Naive thymus-derived CD4-positive, alpha-beta T cell (primary cell): ENCODE data around the gene OPN5. TPM values are rescaled to one million over a fixed set of nuclear protein-coding genes. Genes with fewer than 3 reads are reported as not detected.

Experiments
- ATAC-seq: fragments of 150-1000 bp; cut with Tn5 transposase; 2 replicates; pipeline ENCODE4 v1.10.0; 2021; ENCODE audit warnings: mild to moderate bottlenecking, moderate library complexity
- CTCF ChIA-PET: fragments of 350-600 bp; sonication (Branson Sonifier 250); formaldehyde crosslinking; loops from one replicate; lab custom pipeline; 2021; ENCODE audit warnings: antibody characterized with exemption; lab: Charles Lee
- POLR2A ChIA-PET: fragments of 350-600 bp; sonication (Branson Sonifier 250); formaldehyde crosslinking; loops from one replicate; lab custom pipeline; 2021; ENCODE audit warnings: antibody characterized with exemption, inconsistent platforms; lab: Charles Lee
- DNase-seq, 9 donors: peaks; one replicate each; pipeline versions ENCODE4 v3.0.0 to v3.0.0-alpha.2; 2020 to 2022; ENCODE audit warnings: mixed read lengths in 1 of 9
- H3K27ac ChIP-seq: one replicate; pipeline ENCODE4 v1.7.0; 2013; ENCODE audit warnings: mild to moderate bottlenecking, low read depth, low read length, moderate library complexity
- H3K27me3 ChIP-seq, 2 donors: one replicate each; pipeline ENCODE4 v1.7.0; 2013; ENCODE audit warnings: low read length in 2 of 2, mild to moderate bottlenecking in 2 of 2, moderate library complexity in 2 of 2; ENCODE audit not compliant: control insufficient read depth in 2 of 2, insufficient read depth in 2 of 2
- H3K36me3 ChIP-seq, 3 experiments: 1 replicate in 2 of 3; 2 replicates in 1 of 3; pipeline ENCODE4 v1.7.0; 2013; ENCODE audit warnings: low read length in 3 of 3, mild to moderate bottlenecking in 3 of 3, moderate library complexity in 1 of 3; ENCODE audit not compliant: insufficient read depth in 3 of 3, control insufficient read depth in 2 of 3
- H3K4me1 ChIP-seq, 2 donors: one replicate each; pipeline ENCODE4 v1.7.0; 2013; ENCODE audit warnings: low read length in 2 of 2, mild to moderate bottlenecking in 2 of 2, moderate library complexity in 1 of 2; ENCODE audit not compliant: control insufficient read depth in 2 of 2, insufficient read depth in 2 of 2
- H3K4me3 ChIP-seq: 2 replicates; pipeline ENCODE4 v1.7.0; 2013; ENCODE audit warnings: mild to moderate bottlenecking, low read length
- H3K9me3 ChIP-seq, 3 experiments: 1 replicate in 2 of 3; 2 replicates in 1 of 3; pipeline ENCODE4 v1.7.0; 2013; ENCODE audit warnings: low read length in 3 of 3; ENCODE audit not compliant: control insufficient read depth in 2 of 3
- H3K27ac Mint-ChIP-seq, 9 donors: one replicate each; pipeline ENCODE4 v1.8.0; 2020 to 2022; ENCODE audit warnings: mixed read lengths in 9 of 9, mild to moderate bottlenecking in 8 of 9, moderate library complexity in 5 of 9, inconsistent platforms in 2 of 9
- H3K27me3 Mint-ChIP-seq, 5 donors: one replicate each; pipeline ENCODE4 v1.8.0; 2021 to 2022; ENCODE audit warnings: mixed read lengths in 5 of 5, mild to moderate bottlenecking in 1 of 5
- H3K36me3 Mint-ChIP-seq, 5 donors: one replicate each; pipeline ENCODE4 v1.8.0; 2020 to 2022; ENCODE audit warnings: mixed read lengths in 5 of 5, mild to moderate bottlenecking in 3 of 5, inconsistent platforms in 1 of 5
- H3K4me1 Mint-ChIP-seq, 7 donors: one replicate each; pipeline ENCODE4 v1.8.0; 2020 to 2022; ENCODE audit warnings: mixed read lengths in 7 of 7, mild to moderate bottlenecking in 3 of 7, inconsistent platforms in 1 of 7
- H3K4me3 Mint-ChIP-seq, 10 donors: one replicate each; pipeline ENCODE4 v1.8.0; 2020 to 2022; ENCODE audit warnings: mild to moderate bottlenecking in 10 of 10, mixed read lengths in 10 of 10, moderate library complexity in 6 of 10, inconsistent platforms in 2 of 10
- H3K9me3 Mint-ChIP-seq, 11 donors: one replicate each; pipeline ENCODE4 v1.8.0; 2020 to 2022; ENCODE audit warnings: mixed read lengths in 11 of 11, mild to moderate bottlenecking in 4 of 11, inconsistent platforms in 1 of 11, moderate library complexity in 1 of 11
- intact Hi-C, 2 donors: fragments of 100-400 bp; cut with micrococcal nuclease; formaldehyde crosslinking; loops; one replicate each; pipeline ENCODE4 v1.15.1; 2023
- polyA plus RNA-seq, 2 donors: library from polyadenylated mRNA; unstranded; fragments of 300-500 nt; fragmentation: Illumina TruSeq; gene quantifications; one replicate each; pipeline ENCODE4 v1.2.3, GENCODE V29; 2021
- total RNA-seq, 6 experiments: library from RNA in 5 of 6; stranded (reverse) in 5 of 6; gene quantifications; 1 replicate in 5 of 6; 2 replicates in 1 of 6; pipeline ENCODE4 v1.2.3 and lab custom pipeline; 2021 to 2026

Gene OPN5
- total and polyA plus RNA-seq, 7 experiments from 2014 or later: not detected

DNA sequence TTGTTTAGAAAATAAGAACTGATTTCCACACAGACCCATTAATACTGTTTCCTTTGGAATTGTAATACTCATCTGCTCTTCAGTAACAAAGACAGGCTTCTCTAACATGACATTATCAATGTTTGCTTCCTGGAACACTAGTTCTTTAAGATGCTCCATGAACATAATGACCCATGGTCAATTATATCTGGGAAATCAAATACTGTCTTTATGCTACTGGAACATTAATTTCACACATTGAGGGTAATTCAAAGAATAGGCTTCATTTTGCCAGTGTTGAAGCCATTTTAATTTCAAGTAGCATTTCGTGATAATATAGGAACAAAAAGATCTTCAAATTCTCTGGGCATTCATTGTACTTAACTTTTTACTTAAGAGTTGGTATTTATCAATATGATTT lies 80.9 kb downstream of the OPN5 start:
- H3K36me3 ChIP-seq: no peaks in the 10 kb centered on the region
- H3K9me3 ChIP-seq: no peaks in the 10 kb centered on the region
- H3K4me3 ChIP-seq: no peak overlapping the region
- intact Hi-C loops: no loop called here
- DNase-seq: no peak
- H3K27me3 Mint-ChIP-seq: peaks cover 0 to 6% (median 4%) of the 10 kb centered on the region in 5 donors
- no peak overlapping the region for H3K27ac ChIP-seq
- H3K4me1 Mint-ChIP-seq: no peaks in the 10 kb centered on the region
- no peak for ATAC-seq
- H3K36me3 Mint-ChIP-seq: no peaks in the 10 kb centered on the region
- no peaks in the 10 kb centered on the region for H3K9me3 Mint-ChIP-seq
- H3K27me3 ChIP-seq: no peaks in the 10 kb centered on the region
- no peak overlapping the region for H3K27ac Mint-ChIP-seq
- CTCF ChIA-PET: no interaction called here
- POLR2A ChIA-PET: no interaction called here
- no peak overlapping the region for H3K4me3 Mint-ChIP-seq
- H3K4me1 ChIP-seq: no peaks in the 10 kb centered on the region

DNA sequence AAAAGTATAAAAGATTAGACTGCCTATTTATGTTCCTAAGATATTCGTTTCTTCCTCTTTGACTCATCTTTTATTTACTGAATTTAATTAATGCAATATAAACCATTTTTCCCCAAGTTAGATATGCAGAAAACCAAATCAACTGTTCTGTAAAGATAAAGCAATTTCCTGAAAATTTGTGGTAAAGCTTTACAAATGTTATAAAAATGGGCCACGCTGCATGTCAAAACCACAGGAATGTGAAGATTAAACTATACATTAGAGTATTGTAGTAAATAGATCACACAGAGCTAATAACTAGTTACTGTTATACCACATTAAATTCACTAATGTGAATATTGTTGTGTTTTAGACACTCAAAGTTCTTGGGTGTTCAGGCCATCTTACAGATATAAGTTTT lies 83.4 kb downstream of the OPN5 start:
- Histone ChIP-seq H3K36me3 (no peaks in the 10 kb centered on the region), H3K9me3 (no peaks in the 10 kb centered on the region), H3K27ac (no peak overlapping the region), H3K27me3 (no peaks in the 10 kb centered on the region), H3K4me3 (no peak overlapping the region), H3K4me1 (no peaks in the 10 kb centered on the region)
- Mint-ChIP-seq H3K4me3 (no peak overlapping the region), H3K9me3 (no peaks in the 10 kb centered on the region), H3K36me3 (no peaks in the 10 kb centered on the region), H3K4me1 (no peaks in the 10 kb centered on the region), H3K27me3 (peaks cover 0 to 6% (median 5%) of the 10 kb centered on the region in 5 donors), H3K27ac (no peak overlapping the region)
- POLR2A ChIA-PET: no interaction called here
- intact Hi-C loops: no loop called here
- CTCF ChIA-PET: no interaction called here
- ATAC-seq: no peak
- DNase-seq: no peak

DNA sequence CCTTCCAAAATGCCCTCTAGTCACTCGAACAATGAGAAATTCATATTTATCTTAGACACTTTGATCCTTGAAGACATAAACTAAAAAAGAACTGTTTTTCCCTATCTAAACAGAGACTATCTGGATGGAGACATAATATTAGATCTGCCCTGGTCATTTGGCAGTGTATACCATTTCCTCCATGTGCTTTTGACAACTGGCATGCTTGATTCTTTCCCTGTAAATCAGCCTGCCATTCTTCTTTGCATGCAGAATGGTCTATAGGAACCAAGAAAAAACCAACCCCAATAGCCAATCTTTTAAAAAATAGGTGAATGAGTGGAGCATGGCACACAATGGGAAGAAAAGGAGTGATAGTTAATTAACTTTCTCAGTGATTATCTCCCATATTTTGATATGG lies 93.8 kb downstream of the OPN5 start:
- ChIA-PET CTCF (no interaction called here), POLR2A (no interaction called here)
- Histone ChIP-seq H3K4me3 (no peak overlapping the region), H3K27ac (no peak overlapping the region), H3K9me3 (no peaks in the 10 kb centered on the region), H3K36me3 (no peaks in the 10 kb centered on the region), H3K27me3 (no peaks in the 10 kb centered on the region), H3K4me1 (no peaks in the 10 kb centered on the region)
- Mint-ChIP-seq H3K4me3 (no peak overlapping the region), H3K36me3 (no peaks in the 10 kb centered on the region), H3K27me3 (peaks cover 0 to 27% (median 4%) of the 10 kb centered on the region in 5 donors), H3K4me1 (no peaks in the 10 kb centered on the region), H3K27ac (no peak overlapping the region), H3K9me3 (peaks cover 0 to 6% (median 0%) of the 10 kb centered on the region in 11 donors)
- intact Hi-C loops: no loop called here
- ATAC-seq (no peak), DNase-seq (no peak)

Other genes with a start within 250 kb of the OPN5 start
- not detected for gene ADGRF4, start 83.5 kb upstream of the OPN5 start, total RNA-seq
- not detected for gene ADGRF4, start 83.5 kb upstream of the OPN5 start, polyA plus RNA-seq